ENCODE data around the gene ITPKA.

DNA sequence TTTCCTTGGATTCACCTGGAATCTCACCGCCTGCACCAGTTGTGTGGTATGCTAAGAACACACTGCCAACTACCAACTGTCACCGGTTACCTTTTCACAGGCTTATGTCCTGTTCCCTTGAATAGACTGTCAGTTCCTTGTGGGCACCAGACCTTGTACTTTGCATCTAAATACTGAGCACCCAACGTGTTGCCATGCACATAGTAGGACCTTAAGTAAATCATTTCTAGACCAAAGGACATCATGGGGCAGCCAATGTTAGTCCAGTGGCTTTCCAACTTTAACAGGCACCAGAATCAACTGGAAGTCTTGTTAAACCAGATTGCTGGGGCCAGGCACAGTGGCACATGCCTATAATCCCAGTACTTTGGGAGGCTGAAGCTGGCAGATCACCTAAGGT is 51.5 kb downstream of the ITPKA start:
- TF ChIP-seq EZH2 (IDR thresholded peaks at IDR 0.05; ENCODE audit: insufficient read depth, poor library complexity, severe bottlenecking) (no peak), EZH2phosphoT487 (IDR thresholded peaks at IDR 0.05; ENCODE audit: insufficient read depth, low read depth) (no peak)
